Mesothelial cell of epicardium (in vitro differentiated cells): ENCODE measurements around the gene TGM2. TPM values are rescaled to one million over a fixed set of nuclear protein-coding genes. Genes with fewer than 3 reads are reported as not detected.

Experiments
- DNase-seq, 2 experiments: peaks; one replicate each; pipeline ENCODE4 v3.0.0; 2021; ENCODE audit warnings: low spot score in 2 of 2; ENCODE audit not compliant: unreplicated experiment in 2 of 2
- H3K27ac Mint-ChIP-seq: 2 replicates; pipeline ENCODE4 v1.8.0; 2021; ENCODE audit warnings: mixed read lengths
- H3K27me3 Mint-ChIP-seq: 2 replicates; pipeline ENCODE4 v1.8.0; 2021; ENCODE audit warnings: low read depth, mixed read lengths
- H3K36me3 Mint-ChIP-seq: 2 replicates; pipeline ENCODE4 v1.8.0; 2021; ENCODE audit warnings: mixed read lengths
- H3K4me1 Mint-ChIP-seq: 2 replicates; pipeline ENCODE4 v1.8.0; 2021; ENCODE audit warnings: mixed read lengths
- H3K4me3 Mint-ChIP-seq: 2 replicates; pipeline ENCODE4 v1.8.0; 2021; ENCODE audit warnings: mild to moderate bottlenecking, moderate library complexity, mixed read lengths
- H3K9me3 Mint-ChIP-seq: 2 replicates; pipeline ENCODE4 v1.8.0; 2021; ENCODE audit warnings: mixed read lengths
- CTCF ChIP-seq: fragments of 200-600 bp; sonication (generic); IDR thresholded peaks from one replicate; pipeline ENCODE4 v1.5.0; 2021; ENCODE audit warnings: antibody characterized with exemption; ENCODE audit not compliant: unreplicated experiment
- total RNA-seq: library from RNA; stranded (reverse); gene quantifications from 3 replicates; pipeline ENCODE4 v1.2.1, GENCODE V29; 2021

Gene TGM2
- total RNA-seq, 1 donor from 2014 or later: 35.7 TPM

GRCh38 chr20:38156280-38156679 is 8.8 kb downstream of the TGM2 start:
- Mint-ChIP-seq H3K4me1 (peaks cover 26% of the 10 kb centered on the region), H3K27me3 (no peaks in the 10 kb centered on the region), H3K36me3 (peaks cover 3% of the 10 kb centered on the region), H3K9me3 (no peaks in the 10 kb centered on the region), H3K4me3 (no peak overlapping the region), H3K27ac (no peak overlapping the region)
- no peak for TF ChIP-seq CTCF
- DNase-seq: no peak

- H3K27ac Mint-ChIP-seq: no peak overlapping the region
- H3K27me3 Mint-ChIP-seq: no peaks in the 10 kb centered on the region
- no peaks in the 10 kb centered on the region for H3K9me3 Mint-ChIP-seq
- H3K4me3 Mint-ChIP-seq: no peak overlapping the region
- no peak for DNase-seq
- peaks cover 27% of the 10 kb centered on the region for H3K4me1 Mint-ChIP-seq
- H3K36me3 Mint-ChIP-seq: peaks cover 3% of the 10 kb centered on the region
- no peak for TF ChIP-seq CTCF
These were observed 9.3 kb downstream of the TGM2 start for GRCh38 chr20:38155811-38156210.

- H3K36me3 Mint-ChIP-seq: peaks cover 7% of the 10 kb centered on the region
- H3K4me1 Mint-ChIP-seq: peaks cover 19% of the 10 kb centered on the region
- no peak for DNase-seq
- no peaks in the 10 kb centered on the region for H3K27me3 Mint-ChIP-seq
- TF ChIP-seq CTCF: no peak
- no peak overlapping the region for H3K4me3 Mint-ChIP-seq
- H3K27ac Mint-ChIP-seq: no peak overlapping the region
- H3K9me3 Mint-ChIP-seq: no peaks in the 10 kb centered on the region
These were observed 11.7 kb downstream of the TGM2 start for GRCh38 chr20:38153401-38153800.

GRCh38 chr20:38152621-38153221 is 12.3 kb downstream of the TGM2 start:
- DNase-seq: no peak
- no peak for TF ChIP-seq CTCF
- H3K9me3 Mint-ChIP-seq: no peaks in the 10 kb centered on the region
- no peaks in the 10 kb centered on the region for H3K27me3 Mint-ChIP-seq
- peaks cover 7% of the 10 kb centered on the region for H3K36me3 Mint-ChIP-seq
- no peak overlapping the region for H3K4me3 Mint-ChIP-seq
- peaks cover 19% of the 10 kb centered on the region for H3K4me1 Mint-ChIP-seq
- H3K27ac Mint-ChIP-seq: peak overlapping the region; percentile 91

GRCh38 chr20:38152175-38152620 is 12.9 kb downstream of the TGM2 start:
- Mint-ChIP-seq H3K27me3 (no peaks in the 10 kb centered on the region), H3K4me3 (no peak overlapping the region), H3K4me1 (peaks cover 18% of the 10 kb centered on the region), H3K9me3 (no peaks in the 10 kb centered on the region), H3K27ac (peak overlapping the region; percentile 91), H3K36me3 (peaks cover 7% of the 10 kb centered on the region)
- DNase-seq: no peak
- no peak for TF ChIP-seq CTCF

- no peaks in the 10 kb centered on the region for H3K27me3 Mint-ChIP-seq
- no peaks in the 10 kb centered on the region for H3K9me3 Mint-ChIP-seq
- DNase-seq: no peak
- H3K4me3 Mint-ChIP-seq: no peak overlapping the region
- H3K27ac Mint-ChIP-seq: peak overlapping the region; percentile 91
- peaks cover 18% of the 10 kb centered on the region for H3K4me1 Mint-ChIP-seq
- no peak for TF ChIP-seq CTCF
- H3K36me3 Mint-ChIP-seq: peaks cover 5% of the 10 kb centered on the region
These were observed 13.6 kb downstream of the TGM2 start for GRCh38 chr20:38151455-38151854.
